Suppressor macrophage (primary cell): ENCODE data around the gene GUCD1.
A peak's percentile ranks its signal among the peaks of the same experiment; 100 is the strongest.

Experiments
- DNase-seq, 4 experiments: peaks; one replicate each; pipeline ENCODE4 v3.0.0-alpha.2; 2020 to 2022

The GUCD1 gene

DNA sequence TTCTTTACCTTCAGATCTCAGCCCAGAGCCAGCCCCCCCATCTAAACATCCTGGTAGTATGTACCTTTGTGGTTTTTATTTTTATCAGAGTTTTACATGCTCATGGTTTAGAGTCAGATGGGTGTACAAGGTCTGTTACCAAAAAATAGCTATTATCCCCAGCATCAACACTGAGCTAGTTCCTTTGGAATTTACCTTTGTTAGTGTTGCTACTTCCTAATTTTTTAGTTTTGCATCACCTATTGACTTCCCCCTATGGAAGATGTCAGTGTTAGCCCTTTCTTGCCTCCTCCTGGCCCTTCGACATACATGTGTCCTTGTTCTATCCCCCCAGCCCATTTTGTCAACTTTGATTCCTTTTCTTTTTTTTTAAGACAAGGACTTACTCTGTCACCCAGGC lies 52.4 kb downstream of the GUCD1 start:
- DNase-seq: no peak

DNA sequence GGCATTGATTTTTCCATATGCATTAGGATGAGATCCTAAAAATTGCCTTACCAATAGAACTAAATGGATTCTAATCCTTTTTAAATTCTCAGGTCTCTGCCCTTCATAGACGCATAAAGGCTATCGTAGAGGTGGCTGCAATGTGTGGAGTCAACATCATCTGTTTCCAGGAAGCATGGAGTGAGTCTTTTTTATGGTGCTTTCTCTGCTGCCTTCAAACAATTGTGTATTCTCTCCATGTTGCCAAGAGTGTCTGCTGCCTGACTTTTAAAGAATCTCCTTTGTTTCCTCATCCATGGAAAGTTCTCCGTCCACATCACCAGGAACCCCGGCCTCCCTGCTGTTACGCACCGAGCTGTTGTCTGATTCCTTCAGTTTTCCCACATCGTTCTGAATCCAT lies 52.9 kb downstream of the GUCD1 start:
- DNase-seq: no peak

DNA sequence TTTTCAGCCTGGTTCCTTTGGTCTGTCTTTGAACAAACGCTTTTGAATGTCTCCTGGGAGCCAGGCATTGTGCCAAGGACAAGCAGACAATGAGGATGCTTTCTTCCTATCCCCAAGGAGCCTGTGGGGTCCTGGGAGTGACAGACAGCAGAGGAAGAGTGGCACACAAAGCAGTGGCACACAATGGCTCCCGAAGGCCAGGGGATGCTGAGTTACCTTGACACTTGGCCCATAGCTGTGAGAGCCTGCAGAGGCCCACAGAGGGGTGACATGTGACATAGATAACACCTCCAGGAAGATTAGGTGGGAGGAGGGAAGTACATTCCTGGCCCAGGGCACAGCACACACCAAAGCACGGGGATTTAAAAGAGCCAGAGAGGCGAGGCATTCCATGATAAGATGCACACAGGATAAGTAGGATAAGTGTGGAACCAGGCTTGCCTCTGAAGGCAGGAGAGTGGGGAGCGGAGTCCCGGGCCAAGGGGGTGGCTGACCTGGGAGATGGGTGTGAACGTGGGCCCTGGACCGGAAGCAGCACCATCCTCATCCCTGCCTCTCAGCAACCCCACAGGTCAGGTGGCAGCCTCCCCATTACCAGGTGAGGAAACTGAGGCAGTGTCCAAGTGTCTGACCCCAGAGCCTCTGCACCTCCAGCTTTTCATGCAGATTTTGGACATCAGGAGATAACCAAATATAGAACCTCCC lies 53.5 kb downstream of the GUCD1 start:
- DNase-seq: no peak

DNA sequence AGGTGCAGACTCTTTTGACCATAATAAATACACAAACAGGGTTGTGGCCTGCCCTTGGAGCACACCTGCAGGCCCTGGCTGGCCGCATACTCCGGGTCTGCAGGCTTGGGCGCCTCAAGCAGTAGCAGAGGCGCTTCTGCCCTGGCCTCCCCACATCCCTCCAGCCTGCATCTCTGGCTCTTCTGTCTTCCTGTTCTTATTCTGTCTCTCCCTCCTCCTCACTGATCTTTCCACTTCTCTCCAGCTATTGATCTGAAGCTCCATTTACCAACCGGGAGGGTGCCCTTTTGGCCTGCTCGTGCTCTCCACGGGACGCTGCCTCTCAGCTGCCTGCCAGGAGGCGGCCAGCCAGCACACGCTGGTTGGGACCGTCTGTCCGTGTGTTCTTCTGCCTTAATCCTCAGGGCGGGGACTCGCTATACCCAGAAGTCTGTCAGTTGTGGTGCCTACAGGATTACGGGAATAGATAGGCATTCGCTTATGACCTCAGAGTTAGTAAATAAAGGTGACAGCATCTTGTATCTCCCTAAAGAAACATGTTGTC lies 54.6 kb downstream of the GUCD1 start:
- DNase-seq: no peak

DNA sequence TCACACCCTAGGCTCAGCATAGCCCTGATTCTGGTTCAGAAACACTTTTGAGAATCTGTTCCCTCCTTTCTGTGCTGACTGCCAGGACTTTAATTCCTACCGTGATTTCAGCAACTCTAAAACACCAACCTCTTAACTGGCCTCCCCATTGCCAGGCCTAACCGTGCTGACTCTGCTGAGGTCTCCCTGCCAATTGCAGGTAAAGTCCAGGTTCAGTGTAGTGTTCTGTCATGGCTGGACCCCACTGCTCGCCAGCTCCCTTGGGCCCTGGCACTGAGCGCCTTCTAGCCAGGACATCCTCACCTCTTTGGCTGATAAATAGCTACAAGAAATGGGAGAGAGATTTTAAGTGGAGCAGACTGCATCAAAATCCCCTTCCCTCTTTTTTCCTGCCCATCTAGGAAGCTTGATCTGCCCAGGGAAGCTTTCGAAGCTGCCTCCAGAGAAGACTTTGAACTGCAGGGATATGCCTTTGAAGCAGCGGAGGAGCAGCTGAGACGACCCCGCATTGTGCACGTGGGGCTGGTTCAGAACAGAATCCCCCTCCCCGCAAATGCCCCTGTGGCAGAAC lies 55.1 kb downstream of the GUCD1 start:
- DNase-seq: no peak

DNA sequence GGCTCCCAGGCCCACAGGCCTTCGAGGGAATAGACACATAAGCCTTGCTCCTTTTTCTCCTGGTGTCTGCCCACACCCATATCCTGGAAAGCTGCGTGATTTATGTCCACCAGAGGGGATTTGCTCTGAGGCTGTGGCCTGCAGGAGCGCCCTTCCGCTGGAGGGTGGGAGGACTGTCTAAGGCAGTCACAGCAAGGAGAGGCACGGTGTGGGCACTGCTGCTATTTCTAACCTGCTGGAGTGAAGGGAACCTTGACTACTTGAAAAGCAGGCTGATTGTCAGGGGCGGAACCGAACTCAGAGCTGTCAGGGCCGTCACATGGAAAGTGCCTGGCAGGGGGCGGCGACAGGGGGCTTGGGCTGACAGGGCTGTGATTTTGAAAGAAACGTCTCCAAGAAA lies 56.1 kb downstream of the GUCD1 start:
- no peak for DNase-seq

DNA sequence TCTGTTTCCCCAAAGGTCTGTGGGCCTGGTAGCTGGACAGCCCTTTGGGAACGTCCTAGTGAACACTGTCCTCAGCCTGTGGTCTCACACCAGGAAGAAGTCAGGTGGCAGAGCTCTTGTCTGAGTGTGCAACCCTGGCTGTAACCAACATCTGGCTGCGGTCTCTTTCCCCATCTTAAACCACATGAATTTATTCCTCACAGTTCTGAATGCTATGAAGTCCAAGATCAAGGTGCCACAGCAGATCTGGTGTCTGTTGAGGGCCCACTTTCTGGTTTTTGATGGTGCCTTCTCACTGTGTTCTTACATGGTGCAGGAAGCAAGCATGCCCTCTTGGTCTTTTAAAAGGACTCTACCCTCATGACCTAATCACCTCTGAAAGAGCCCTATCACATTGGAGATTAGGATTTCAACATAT lies 57.1 kb downstream of the GUCD1 start:
- peak in 2 of 4 experiments; percentile 24 for DNase-seq

DNA sequence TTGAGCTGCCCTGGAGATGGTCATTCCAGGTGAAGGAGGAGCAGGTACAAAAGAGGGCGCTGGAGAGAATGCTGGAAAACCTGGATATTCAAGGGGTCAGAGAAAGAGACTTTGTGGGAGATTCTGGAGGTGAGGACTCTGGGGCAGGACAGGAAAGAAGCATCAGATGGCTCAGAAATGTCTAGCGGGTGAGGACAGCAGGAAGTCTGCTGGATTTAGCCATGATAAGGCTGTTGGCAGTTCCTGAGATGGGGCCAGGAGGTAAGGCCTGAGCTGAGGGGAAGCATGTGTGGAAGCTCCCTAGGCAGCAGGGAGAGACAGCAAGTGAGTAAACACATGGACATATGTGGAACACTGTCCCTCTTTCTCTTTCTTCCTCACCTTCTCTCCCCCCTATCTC lies 58.3 kb downstream of the GUCD1 start:
- DNase-seq: no peak

DNA sequence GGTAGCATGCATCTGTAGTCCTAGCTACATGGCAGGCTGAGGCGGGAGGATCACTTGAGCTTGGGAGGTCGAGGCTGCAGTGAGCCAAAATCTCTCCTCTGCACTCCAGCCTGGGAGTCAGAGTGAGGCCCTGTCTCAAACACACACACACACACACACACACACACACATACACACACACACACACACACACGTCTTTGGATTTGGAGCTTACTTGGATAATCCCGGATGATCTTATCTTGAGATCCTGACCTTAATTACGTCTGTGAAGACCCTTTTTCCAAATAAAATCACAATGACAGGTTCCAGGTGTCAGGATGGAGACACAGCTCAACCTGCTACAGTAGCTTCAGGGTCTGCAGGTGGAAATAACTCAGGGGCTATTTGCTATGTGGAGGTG lies 58.7 kb downstream of the GUCD1 start:
- no peak for DNase-seq

DNA sequence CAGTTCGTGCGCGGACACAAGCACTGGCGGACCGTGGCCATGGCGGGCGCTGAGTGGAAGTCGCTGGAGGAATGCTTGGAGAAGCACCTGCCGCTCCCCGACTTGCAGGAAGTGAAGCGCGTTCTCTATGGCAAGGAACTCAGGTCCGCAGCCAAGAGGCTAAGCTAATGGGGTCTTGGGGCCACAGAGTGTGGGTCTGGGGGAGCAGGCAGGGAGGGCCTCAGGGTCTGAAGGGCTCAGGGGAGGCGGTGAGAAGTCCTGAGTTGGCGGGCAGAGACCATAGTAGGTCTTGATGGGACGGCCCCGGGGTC lies 59.6 kb downstream of the GUCD1 start:
- no peak for DNase-seq

DNA sequence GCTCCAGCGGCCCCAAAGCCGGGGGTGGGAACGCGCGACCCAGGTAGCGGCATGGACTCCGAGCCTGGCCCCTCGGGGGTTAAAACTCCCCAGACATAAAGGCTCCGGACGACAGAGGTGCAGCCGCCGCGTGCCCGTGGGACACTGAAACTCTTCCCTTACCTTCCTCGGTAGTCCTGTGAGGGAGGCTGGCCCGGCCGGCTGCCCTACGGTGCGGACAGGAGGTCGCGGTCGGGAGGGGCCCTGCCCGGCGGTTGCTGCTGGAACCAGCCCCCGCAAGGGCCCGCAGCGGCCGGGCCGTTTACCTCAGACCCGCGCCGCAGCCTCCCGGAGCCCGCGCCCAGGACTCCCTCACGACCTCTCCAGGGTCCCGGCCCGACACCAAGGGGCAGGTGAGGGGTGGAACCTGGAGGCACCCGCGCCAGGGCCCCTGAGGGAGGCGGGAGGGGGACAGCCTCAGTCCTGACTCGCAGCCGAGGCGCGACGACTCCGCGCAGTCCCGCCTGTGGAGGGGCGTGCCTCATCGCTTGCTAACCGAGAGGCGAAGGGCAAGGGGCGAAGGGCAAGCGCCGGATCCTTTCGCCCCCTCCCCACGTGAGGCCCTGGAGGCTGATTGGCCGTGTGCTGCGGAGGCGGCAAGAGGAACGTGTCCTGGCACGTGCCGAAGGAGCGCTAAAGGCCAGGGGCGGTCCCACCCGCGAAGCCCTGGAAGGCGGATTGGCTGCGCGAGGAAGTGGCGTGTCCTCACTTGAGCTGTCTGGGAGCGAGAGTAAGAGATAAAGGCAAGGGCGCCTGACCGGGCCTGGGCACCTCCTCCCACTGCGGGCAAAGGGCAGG lies 60.2 kb downstream of the GUCD1 start, which contains the start of gene UPB1:
Gene UPB1, plus strand, starts transcription at position 805 of the 837 bp plus-strand sequence. CDS start 72 bp downstream, outside the sequence.
- no peak for DNase-seq

DNA sequence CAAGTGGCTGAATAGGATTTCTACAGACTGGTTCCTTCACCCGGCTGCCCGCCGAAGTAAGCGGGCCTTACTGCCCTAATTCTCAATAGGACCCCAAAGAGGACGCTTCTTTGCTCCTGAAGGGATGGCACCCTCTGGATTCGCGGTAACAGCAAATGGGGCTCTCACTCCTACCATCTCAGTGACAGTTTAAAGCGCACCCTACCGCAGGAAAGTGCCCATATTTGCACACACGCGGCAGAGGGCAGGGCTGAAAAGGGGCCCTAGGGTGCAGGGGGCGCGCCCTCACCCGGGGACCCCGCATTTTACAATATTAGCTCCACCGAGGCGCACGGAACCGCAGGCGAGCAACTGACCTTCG lies 60.8 kb downstream of the GUCD1 start:
- DNase-seq: no peak

DNA sequence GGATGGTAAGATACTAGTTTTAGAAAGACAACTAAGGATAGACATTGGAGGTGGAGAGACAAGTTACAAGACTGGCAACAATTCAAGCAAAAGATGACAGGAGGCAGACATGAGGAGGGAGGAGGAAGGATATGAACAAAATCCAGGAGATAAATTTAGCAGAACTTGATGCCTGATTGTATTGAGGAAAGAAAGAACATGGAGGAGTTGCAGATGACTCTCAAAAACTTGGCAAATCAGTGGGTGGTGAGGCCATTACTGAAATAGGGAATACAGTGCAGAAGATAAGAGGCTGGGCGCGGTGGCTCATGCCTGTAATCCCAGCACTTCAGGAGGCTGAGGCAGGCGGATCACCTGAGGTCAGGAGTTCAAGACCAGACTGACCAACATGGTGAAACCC lies 62.5 kb downstream of the GUCD1 start:
- DNase-seq: no peak
